GM10266 (cell line): Measurements from ENCODE around the gene RHOJ.

Experiments used
- DNase-seq: peaks from one replicate; pipeline ENCODE4 v3.0.0; 2012; ENCODE audit errors: extremely low spot score
- CTCF ChIP-seq: IDR thresholded peaks from 2 replicates; pipeline ENCODE4 v1.5.1; 2012; ENCODE audit warnings: mild to moderate bottlenecking, low read depth; ENCODE audit not compliant: control insufficient read depth, insufficient read depth; ENCODE audit errors: missing control alignments

RHOJ gene

GRCh38 chr14:63191211-63191610 is 13.0 kb upstream of the RHOJ start:
- DNase-seq = no peak

GRCh38 chr14:63192085-63192484 is 12.2 kb upstream of the RHOJ start:
- no peak for TF ChIP-seq CTCF
- DNase-seq = no peak

More at GRCh38 chr14:63191211-63191610, 13.0 kb upstream of the RHOJ start:
- TF ChIP-seq CTCF = no peak

GRCh38 chr14:63193236-63193635 is 11.0 kb upstream of the RHOJ start:
- TF ChIP-seq CTCF = no peak
- no peak for DNase-seq

- TF ChIP-seq CTCF = no peak
- no peak for DNase-seq
Measured at GRCh38 chr14:63200035-63200740, 4.1 kb upstream of the RHOJ start.

GRCh38 chr14:63200767-63201166 is 3.5 kb upstream of the RHOJ start:
- no peak for TF ChIP-seq CTCF
- no peak for DNase-seq

GRCh38 chr14:63203015-63203414 is 1.2 kb upstream of the RHOJ start:
- TF ChIP-seq CTCF = no peak
- DNase-seq = no peak

- no peak for DNase-seq
- no peak for TF ChIP-seq CTCF
Measured at GRCh38 chr14:63203618-63204406, 431 bp upstream of the RHOJ start.
